AG09309 (cell line): ENCODE data around the gene POLR3GL.

Experiments used
- DNase-seq: peaks from one replicate; pipeline ENCODE4 v3.0.0-alpha.2; 2010; ENCODE audit warnings: low read depth
- H3K4me3 ChIP-seq: 2 replicates; pipeline ENCODE4 v1.5.1; 2011; ENCODE audit warnings: mild to moderate bottlenecking, low read depth, low read length, moderate library complexity; ENCODE audit not compliant: control insufficient read depth
- TF ChIP-seq, protein P1 (sequence below): IDR thresholded peaks from 2 replicates; pipeline ENCODE4 v1.5.1; 2011; ENCODE audit warnings: mild to moderate bottlenecking, low read depth, low read length, inconsistent platforms; ENCODE audit not compliant: insufficient read depth, control insufficient read depth; ENCODE audit errors: missing control alignments

Gene POLR3GL

GRCh38 chr1:145995148-145995881 lies 30.8 kb downstream of the POLR3GL start:
- TF ChIP-seq, protein P1, sequence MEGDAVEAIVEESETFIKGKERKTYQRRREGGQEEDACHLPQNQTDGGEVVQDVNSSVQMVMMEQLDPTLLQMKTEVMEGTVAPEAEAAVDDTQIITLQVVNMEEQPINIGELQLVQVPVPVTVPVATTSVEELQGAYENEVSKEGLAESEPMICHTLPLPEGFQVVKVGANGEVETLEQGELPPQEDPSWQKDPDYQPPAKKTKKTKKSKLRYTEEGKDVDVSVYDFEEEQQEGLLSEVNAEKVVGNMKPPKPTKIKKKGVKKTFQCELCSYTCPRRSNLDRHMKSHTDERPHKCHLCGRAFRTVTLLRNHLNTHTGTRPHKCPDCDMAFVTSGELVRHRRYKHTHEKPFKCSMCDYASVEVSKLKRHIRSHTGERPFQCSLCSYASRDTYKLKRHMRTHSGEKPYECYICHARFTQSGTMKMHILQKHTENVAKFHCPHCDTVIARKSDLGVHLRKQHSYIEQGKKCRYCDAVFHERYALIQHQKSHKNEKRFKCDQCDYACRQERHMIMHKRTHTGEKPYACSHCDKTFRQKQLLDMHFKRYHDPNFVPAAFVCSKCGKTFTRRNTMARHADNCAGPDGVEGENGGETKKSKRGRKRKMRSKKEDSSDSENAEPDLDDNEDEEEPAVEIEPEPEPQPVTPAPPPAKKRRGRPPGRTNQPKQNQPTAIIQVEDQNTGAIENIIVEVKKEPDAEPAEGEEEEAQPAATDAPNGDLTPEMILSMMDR, result no peak
- no peak for DNase-seq
- H3K4me3 ChIP-seq, result peak overlapping the region; percentile 65

- peak overlapping the region; percentile 65 for H3K4me3 ChIP-seq
- no peak for DNase-seq
Measured at GRCh38 chr1:145995964-145996432, 31.5 kb downstream of the POLR3GL start.

GRCh38 chr1:145996433-145997015 lies 32.0 kb downstream of the POLR3GL start, which contains the start of gene TXNIP:
Gene TXNIP, minus strand, starts transcription at chr1:145996579. Its CDS starts 313 bp downstream, at chr1:145996266.
- H3K4me3 ChIP-seq, result peak within 1 kb of the TSS; percentile 65
- DNase-seq, result peak; percentile 87
- TF ChIP-seq, protein P1, result no peak

More at GRCh38 chr1:145995964-145996432, 31.5 kb downstream of the POLR3GL start:
- TF ChIP-seq, protein P1, result no peak

DNA sequence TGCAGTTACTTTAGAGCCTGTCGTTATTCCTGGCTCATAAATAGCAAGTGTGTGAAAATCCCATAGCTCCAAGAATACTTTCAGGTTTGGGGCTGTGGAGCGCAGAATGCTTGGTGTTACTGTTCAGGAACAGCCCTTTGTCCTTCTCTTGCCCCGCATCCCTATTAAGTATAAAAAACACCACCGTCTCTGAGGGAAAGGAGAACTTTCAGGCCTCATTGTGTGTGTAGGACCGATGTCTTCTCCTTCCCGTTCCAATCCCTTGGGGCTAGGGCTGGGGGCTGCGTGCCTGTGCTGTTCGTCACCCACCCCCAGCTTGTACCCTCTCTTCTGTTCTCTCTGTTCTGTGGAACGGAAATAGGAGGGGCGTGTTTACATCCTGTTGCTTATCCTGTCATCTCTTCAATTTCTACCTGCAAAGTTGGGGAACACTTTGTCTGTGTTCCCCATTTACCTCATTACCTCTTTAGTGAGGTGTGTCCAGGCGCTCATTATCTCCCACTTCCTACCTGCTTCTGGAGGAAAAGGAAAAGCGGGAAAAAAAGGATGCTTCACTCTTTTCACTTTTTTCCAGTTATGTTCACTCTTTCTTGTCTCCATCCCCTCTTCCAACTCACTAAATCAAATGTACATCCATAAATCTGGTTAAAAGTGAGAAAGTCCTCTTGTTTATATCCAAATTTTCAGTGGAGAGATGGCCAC lies 32.7 kb downstream of the POLR3GL start:
- peak overlapping the region; percentile 65 for H3K4me3 ChIP-seq
- TF ChIP-seq, protein P1, result no peak
- no peak for DNase-seq

DNA sequence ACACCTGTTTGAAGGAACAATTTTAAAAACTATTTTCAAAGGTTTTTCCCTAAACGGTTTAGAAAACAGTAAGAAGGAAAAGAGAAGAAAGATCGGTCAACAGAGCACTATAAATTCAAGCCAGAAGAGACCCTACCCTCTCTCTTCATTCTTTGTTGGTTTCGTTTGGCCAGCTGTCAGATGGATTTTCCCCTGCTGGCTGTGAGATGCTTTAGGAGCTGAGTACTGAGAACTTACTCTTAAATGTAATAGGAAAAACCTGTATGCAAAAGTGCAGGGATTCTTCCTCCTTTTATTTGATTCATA lies 33.2 kb downstream of the POLR3GL start:
- DNase-seq, result no peak
- TF ChIP-seq, protein P1, result no peak
- no peak overlapping the region for H3K4me3 ChIP-seq

DNA sequence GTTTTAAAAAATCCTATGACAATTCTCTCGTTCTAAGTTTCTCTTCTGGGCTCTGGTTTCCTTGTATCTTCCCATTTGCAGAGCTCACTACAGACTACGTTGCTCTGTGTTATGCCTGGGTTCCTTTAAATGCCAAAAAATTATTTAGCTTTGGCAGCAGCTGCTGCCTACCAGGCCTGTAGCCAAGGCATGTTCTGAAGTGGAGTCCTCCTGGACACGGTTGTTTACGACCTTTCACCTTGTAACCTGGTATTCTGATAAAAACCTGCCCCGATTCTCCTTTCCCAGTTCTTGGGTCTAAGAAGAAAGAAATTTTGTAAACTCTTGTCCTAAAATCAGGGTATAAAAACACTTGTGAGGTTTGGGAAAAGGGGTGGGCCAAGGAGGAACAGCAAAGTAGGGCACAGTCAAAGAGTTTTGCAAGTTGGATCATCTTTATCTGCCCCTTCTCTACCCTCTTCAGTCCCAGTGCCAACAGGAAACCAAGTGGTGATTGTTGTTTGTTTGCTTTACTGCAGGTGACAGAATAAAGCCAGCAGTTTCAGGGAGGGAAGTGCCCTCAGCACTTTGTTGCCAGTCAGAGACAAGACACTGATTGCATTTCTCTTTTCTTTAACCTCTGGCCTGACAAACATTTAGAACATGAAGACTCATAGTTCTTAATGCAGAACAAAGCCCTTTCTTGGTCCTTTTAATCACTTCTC lies 35.0 kb downstream of the POLR3GL start:
- no peak overlapping the region for H3K4me3 ChIP-seq
- TF ChIP-seq, protein P1, result no peak
- DNase-seq, result no peak
